ENCODE data around the gene IDH3B. TPM values are rescaled to one million over a fixed set of nuclear protein-coding genes. Genes with fewer than 3 reads are reported as not detected.

The IDH3B gene
- total and polyA plus RNA-seq, 9 of the 15 experiments (the other 6 are each of a cell fraction or from before 2014, with no cell fraction given), result 91.7 to 224 (median 155) TPM

GRCh38 chr20:2617099-2617714, 46.8 kb downstream of the IDH3B start:
- POLR2A ChIA-PET, result no interaction called here
- intact Hi-C loops (cut with micrococcal nuclease) (no loop called here), in situ Hi-C loops (cut with MboI) (no loop called here)
- Histone ChIP-seq H3K27ac (ENCODE audit: extremely low read depth, low read depth, low read length) (no peak overlapping the region), H3K79me2 (ENCODE audit: control insufficient read depth, insufficient read depth, low read length) (no peaks in the 10 kb centered on the region), H3K4me1 (replicated peaks in 1 of 2; ENCODE audit: control insufficient read depth in 2 of 2, insufficient read depth in 2 of 2, low read length in 2 of 2) (no peaks in the 10 kb centered on the region), H3K9ac (ENCODE audit: insufficient read depth in 1 of 2, low read depth in 2 of 2, low read length in 2 of 2) (no peak overlapping the region), H3K9me3 (replicated peaks; ENCODE audit: control insufficient read depth, insufficient read depth, low read depth, low read length) (no peaks in the 10 kb centered on the region), H3K4me3 (no peak overlapping the region), H3K36me3 (ENCODE audit: control insufficient read depth, insufficient read depth, low read length) (no peaks in the 10 kb centered on the region), H2AFZ (ENCODE audit: low read depth, low read length) (no peak overlapping the region), H4K20me1 (replicated peaks; ENCODE audit: control insufficient read depth, insufficient read depth, low read length) (no peaks in the 10 kb centered on the region), H3K4me2 (ENCODE audit: insufficient read depth, low read length) (no peak overlapping the region), H3K9me1 (ENCODE audit: control insufficient read depth, insufficient read depth, low read length) (no peaks in the 10 kb centered on the region), H3K27me3 (ENCODE audit: control insufficient read depth in 2 of 2, insufficient read depth in 2 of 2, low read length in 2 of 2) (peaks cover 16 to 27% of the 10 kb centered on the region in 2 experiments)
- ATAC-seq, result no peak
- CTCF ChIA-PET (ENCODE audit: low intra/inter-chr PET ratio), result no interaction called here
- TF ChIP-seq CBFA2T2 (conservative IDR thresholded peaks at IDR 0.05), result no peak
- WGBS (ENCODE audit: insufficient coverage, low coverage, missing lambda C conversion rate), result 8% methylated on average over 12 of the region's 16 CpGs
- DNase-seq (ENCODE audit: extremely low read depth in 1 of 4, low spot score in 3 of 4), result no peak
- no TSS peak for BruUV-seq (replicated peaks)
- FAIRE-seq, result no peak

- ChIA-PET POLR2A (no interaction called here), CTCF (ENCODE audit: low intra/inter-chr PET ratio) (no interaction called here)
- WGBS (ENCODE audit: insufficient coverage, low coverage, missing lambda C conversion rate), result 1% methylated on average over 8 of the region's 9 CpGs
- ATAC-seq, result no peak
- H3K27me3 ChIP-seq (ENCODE audit: control insufficient read depth in 2 of 2, insufficient read depth in 2 of 2, low read length in 2 of 2), result peaks cover 16 to 27% of the 10 kb centered on the region in 2 experiments
- intact Hi-C loops (cut with micrococcal nuclease) (no loop called here), in situ Hi-C loops (cut with MboI) (no loop called here)
- TF ChIP-seq ZKSCAN3 (CRISPR knock-in tag; IDR thresholded peaks at IDR 0.05), result no peak
- TF ChIP-seq ZNF766 (CRISPR knock-in tag; conservative IDR thresholded peaks at IDR 0.05), result no peak
- no peak for TF ChIP-seq ZNF79 (CRISPR knock-in tag; IDR thresholded peaks at IDR 0.05; ENCODE audit: low read depth)
- no peak for TF ChIP-seq ZNF561 (CRISPR knock-in tag; conservative IDR thresholded peaks at IDR 0.05)
- no peak for TF ChIP-seq NFRKB (IDR thresholded peaks at IDR 0.05; ENCODE audit: low read depth)
- no peak for TF ChIP-seq GATAD2B (IDR thresholded peaks at IDR 0.05; ENCODE audit: borderline replicate concordance)
- TF ChIP-seq ZNF217 (CRISPR knock-in tag; IDR thresholded peaks at IDR 0.05), result no peak
- TF ChIP-seq FOXP4 (CRISPR knock-in tag; IDR thresholded peaks at IDR 0.05; ENCODE audit: borderline replicate concordance), result no peak
- TF ChIP-seq ZNF184 (CRISPR knock-in tag; IDR thresholded peaks at IDR 0.05), result no peak
- TF ChIP-seq MYNN (IDR thresholded peaks at IDR 0.05), result no peak
- no peak for TF ChIP-seq MYNN (CRISPR knock-in tag; IDR thresholded peaks at IDR 0.05)
- TF ChIP-seq, protein P1, sequence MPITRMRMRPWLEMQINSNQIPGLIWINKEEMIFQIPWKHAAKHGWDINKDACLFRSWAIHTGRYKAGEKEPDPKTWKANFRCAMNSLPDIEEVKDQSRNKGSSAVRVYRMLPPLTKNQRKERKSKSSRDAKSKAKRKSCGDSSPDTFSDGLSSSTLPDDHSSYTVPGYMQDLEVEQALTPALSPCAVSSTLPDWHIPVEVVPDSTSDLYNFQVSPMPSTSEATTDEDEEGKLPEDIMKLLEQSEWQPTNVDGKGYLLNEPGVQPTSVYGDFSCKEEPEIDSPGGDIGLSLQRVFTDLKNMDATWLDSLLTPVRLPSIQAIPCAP (CRISPR knock-in tag; IDR thresholded peaks at IDR 0.05; ENCODE audit: borderline replicate concordance), result no peak
- H3K4me3 ChIP-seq, result no peak overlapping the region
- no peaks in the 10 kb centered on the region for H3K9me3 ChIP-seq (replicated peaks; ENCODE audit: control insufficient read depth, insufficient read depth, low read depth, low read length)
- no peak for DNase-seq (ENCODE audit: extremely low read depth in 1 of 4, low spot score in 3 of 4)
- no peak overlapping the region for H3K4me2 ChIP-seq (ENCODE audit: insufficient read depth, low read length)
- no peak overlapping the region for H2AFZ ChIP-seq (ENCODE audit: low read depth, low read length)
- no peaks in the 10 kb centered on the region for H3K4me1 ChIP-seq (replicated peaks in 1 of 2; ENCODE audit: control insufficient read depth in 2 of 2, insufficient read depth in 2 of 2, low read length in 2 of 2)
- FAIRE-seq, result no peak
- no peaks in the 10 kb centered on the region for H3K79me2 ChIP-seq (ENCODE audit: control insufficient read depth, insufficient read depth, low read length)
- H3K9ac ChIP-seq (ENCODE audit: insufficient read depth in 1 of 2, low read depth in 2 of 2, low read length in 2 of 2), result no peak overlapping the region
- no peaks in the 10 kb centered on the region for H4K20me1 ChIP-seq (replicated peaks; ENCODE audit: control insufficient read depth, insufficient read depth, low read length)
- H3K9me1 ChIP-seq (ENCODE audit: control insufficient read depth, insufficient read depth, low read length), result no peaks in the 10 kb centered on the region
- H3K36me3 ChIP-seq (ENCODE audit: control insufficient read depth, insufficient read depth, low read length), result no peaks in the 10 kb centered on the region
- H3K27ac ChIP-seq (ENCODE audit: extremely low read depth, low read depth, low read length), result no peak overlapping the region
- BruUV-seq (replicated peaks), result no TSS peak
Observed at GRCh38 chr20:2616634-2617033, 47.4 kb downstream of the IDH3B start.

Data from K562 (cell line).